Body of pancreas (tissue), 4 donors: ENCODE results near the gene RBL1. TPM values are rescaled to one million over a fixed set of nuclear protein-coding genes. Genes with fewer than 3 reads are reported as not detected.

Experiments
- ATAC-seq: fragments of 150-250 bp; one replicate; pipeline ENCODE4 v1.9.1; 2016
- DNase-seq, 4 donors: peaks; one replicate each; pipeline ENCODE4 v3.0.0-alpha.2; 2019
- H3K27ac ChIP-seq, 4 donors: fragments of 200-600 bp; sonication (generic); 1 replicate in 3 of 4; 2 replicates in 1 of 4; pipeline versions ENCODE4 v1.5.1 to v1.6.1; 2016 to 2019; ENCODE audit warnings: mild to moderate bottlenecking in 1 of 4, mixed read lengths in 1 of 4, moderate library complexity in 1 of 4
- H3K27me3 ChIP-seq, 2 donors: fragments of 200-600 bp; sonication (generic); one replicate each; pipeline ENCODE4 v1.6.0; 2016; ENCODE audit warnings: mild to moderate bottlenecking in 1 of 2
- H3K36me3 ChIP-seq, 2 donors: fragments of 200-600 bp; sonication (generic); replicated peaks in 1 of 2; 2 replicates each; pipeline ENCODE4 v1.5.1; 2016; ENCODE audit warnings: low read depth in 2 of 2; ENCODE audit not compliant: insufficient read depth in 1 of 2
- H3K4me1 ChIP-seq: fragments of 200-600 bp; sonication (generic); one replicate; pipeline ENCODE4 v1.6.0; 2016
- H3K4me3 ChIP-seq, 2 donors: fragments of 200-600 bp; sonication (generic); 1 replicate in 1 of 2; 2 replicates in 1 of 2; pipeline ENCODE4 v1.5.1; 2016 to 2019
- H3K9me3 ChIP-seq, 3 donors: fragments of 200-600 bp; sonication (generic); 1 replicate in 2 of 3; 2 replicates in 1 of 3; pipeline ENCODE4 v1.5.1; 2016
- POLR2A ChIP-seq, 3 donors: fragments of 450-650 bp; IDR thresholded peaks; one replicate each; pipeline ENCODE4 v1.6.1; 2016; ENCODE audit warnings: antibody characterized with exemption in 3 of 3, mild to moderate bottlenecking in 2 of 3
- WGBS, 2 donors: methylation state at CpG; one replicate each; pipeline ENCODE4 v1.1.5; 2017; 5-methylcytosine and 5-hydroxymethylcytosine counted together
- intact Hi-C: fragments of 100-400 bp; cut with DNase I; formaldehyde crosslinking; loops from one replicate; pipeline ENCODE4 v1.15.1; 2023
- total RNA-seq, 2 donors: library from RNA; depleted of rRNA; stranded (reverse); fragments of >200 nt; gene quantifications; one replicate each; pipeline ENCODE4 v1.1.0, GENCODE V29; 2016
- TF ChIP-seq, protein P1 (sequence below), 7 experiments: fragments of 450-650 bp in 4 of 7; fragments of 200-600 bp in 3 of 7; sonication (generic) in 3 of 7; IDR thresholded peaks; one replicate each; pipeline ENCODE4 v1.5.1; 2016 to 2019; ENCODE audit warnings: antibody characterized with exemption in 7 of 7

The RBL1 gene
- total RNA-seq, 2 donors from 2014 or later: 4.4 to 11.9 TPM

DNA sequence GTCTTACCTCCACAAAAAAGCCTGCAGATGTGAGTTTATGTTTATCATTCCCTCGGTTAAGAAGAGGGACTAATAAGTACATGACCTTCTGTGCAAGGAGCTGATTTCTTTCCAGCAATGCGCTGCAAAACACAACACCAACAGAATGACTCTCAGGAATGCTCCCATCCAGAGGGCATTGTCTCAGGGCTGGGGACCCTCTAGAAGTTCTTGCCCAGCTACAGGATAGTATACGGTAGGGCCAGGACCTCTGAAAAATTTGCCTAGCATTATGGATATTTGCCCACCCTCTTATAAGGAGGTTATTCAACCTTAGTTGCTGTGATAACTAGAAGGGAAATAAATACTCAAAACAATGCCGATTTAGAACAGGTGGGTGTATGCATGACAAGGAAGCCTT, 24.7 kb upstream of the RBL1 start:
- ATAC-seq: no peak
- H3K27ac ChIP-seq: no peak overlapping the region
- no peaks in the 10 kb centered on the region for H3K36me3 ChIP-seq
- no peak for DNase-seq
- H3K4me1 ChIP-seq: no peaks in the 10 kb centered on the region
- WGBS, 2 donors: 80 to 86% methylated on average over 4 of the region's 4 CpGs
- no peaks in the 10 kb centered on the region for H3K27me3 ChIP-seq
- H3K4me3 ChIP-seq: no peak overlapping the region
- TF ChIP-seq, protein P1, sequence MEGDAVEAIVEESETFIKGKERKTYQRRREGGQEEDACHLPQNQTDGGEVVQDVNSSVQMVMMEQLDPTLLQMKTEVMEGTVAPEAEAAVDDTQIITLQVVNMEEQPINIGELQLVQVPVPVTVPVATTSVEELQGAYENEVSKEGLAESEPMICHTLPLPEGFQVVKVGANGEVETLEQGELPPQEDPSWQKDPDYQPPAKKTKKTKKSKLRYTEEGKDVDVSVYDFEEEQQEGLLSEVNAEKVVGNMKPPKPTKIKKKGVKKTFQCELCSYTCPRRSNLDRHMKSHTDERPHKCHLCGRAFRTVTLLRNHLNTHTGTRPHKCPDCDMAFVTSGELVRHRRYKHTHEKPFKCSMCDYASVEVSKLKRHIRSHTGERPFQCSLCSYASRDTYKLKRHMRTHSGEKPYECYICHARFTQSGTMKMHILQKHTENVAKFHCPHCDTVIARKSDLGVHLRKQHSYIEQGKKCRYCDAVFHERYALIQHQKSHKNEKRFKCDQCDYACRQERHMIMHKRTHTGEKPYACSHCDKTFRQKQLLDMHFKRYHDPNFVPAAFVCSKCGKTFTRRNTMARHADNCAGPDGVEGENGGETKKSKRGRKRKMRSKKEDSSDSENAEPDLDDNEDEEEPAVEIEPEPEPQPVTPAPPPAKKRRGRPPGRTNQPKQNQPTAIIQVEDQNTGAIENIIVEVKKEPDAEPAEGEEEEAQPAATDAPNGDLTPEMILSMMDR (IDR thresholded peaks at IDR 0.05): no peak
- TF ChIP-seq POLR2A (IDR thresholded peaks at IDR 0.05): no peak
- intact Hi-C loops: no loop called here
- H3K9me3 ChIP-seq: no peaks in the 10 kb centered on the region

DNA sequence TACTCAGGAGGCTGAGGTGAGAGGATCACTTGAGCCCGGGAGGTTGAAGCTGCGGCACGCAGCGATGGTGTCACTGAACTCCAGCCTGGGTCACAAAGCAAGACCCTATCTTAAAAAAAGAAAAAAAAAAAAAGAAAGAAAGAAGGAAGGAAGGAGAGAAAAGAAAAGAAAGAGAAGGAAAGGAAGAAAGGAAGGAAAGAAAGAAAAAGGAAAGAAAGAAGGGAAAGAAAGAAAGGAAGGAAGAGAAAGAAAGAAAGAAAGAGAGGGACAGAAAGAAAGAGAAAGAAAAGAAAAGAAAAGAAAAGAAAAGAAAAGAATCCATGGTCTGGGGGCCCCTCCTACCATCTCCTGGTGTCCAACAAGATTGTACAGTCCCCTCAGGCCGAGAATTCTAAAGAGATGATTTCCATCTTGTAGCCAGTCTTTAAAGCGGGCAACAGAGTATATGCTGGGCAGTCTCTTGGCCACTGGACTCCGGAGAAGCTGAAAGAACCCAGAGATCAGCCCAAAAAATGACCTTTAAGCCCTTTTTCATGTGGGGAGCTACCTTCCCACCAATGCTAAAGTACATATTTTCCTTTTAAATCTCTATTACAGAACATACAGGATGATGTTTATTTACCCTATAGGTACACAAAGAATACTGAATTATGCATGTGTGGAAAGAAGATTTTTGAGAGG, 23.7 kb upstream of the RBL1 start:
- no peak overlapping the region for H3K4me3 ChIP-seq
- no peaks in the 10 kb centered on the region for H3K4me1 ChIP-seq
- intact Hi-C loops: no loop called here
- 88 to 91% methylated on average over 7 of the region's 7 CpGs for WGBS, 2 donors
- TF ChIP-seq, protein P1 (IDR thresholded peaks at IDR 0.05): no peak
- H3K9me3 ChIP-seq: no peaks in the 10 kb centered on the region
- no peaks in the 10 kb centered on the region for H3K27me3 ChIP-seq
- ATAC-seq: no peak
- no peak overlapping the region for H3K27ac ChIP-seq
- no peak for DNase-seq
- H3K36me3 ChIP-seq: no peaks in the 10 kb centered on the region

DNA sequence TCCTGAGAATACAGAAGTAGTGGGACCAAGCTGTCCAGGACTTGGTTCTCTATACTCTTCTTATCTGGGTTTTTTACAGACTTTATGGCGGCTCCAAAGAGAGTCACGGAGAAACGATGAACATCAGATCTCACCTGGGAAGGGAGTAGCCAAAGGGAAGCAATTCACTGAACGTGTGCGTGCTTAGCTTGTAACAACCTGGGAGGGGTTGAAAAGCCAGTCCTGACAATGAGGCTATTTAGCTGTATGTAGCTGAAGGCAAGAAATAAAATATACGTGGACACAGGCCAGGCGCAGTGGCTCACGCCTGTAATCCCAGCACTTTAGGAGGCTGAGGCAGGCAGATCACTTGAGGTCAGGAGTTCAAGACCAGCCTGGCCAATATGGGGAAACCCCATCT, 18.2 kb upstream of the RBL1 start:
- WGBS, 2 donors: 88 to 95% methylated on average over 8 of the region's 8 CpGs
- no peak for ATAC-seq

DNA sequence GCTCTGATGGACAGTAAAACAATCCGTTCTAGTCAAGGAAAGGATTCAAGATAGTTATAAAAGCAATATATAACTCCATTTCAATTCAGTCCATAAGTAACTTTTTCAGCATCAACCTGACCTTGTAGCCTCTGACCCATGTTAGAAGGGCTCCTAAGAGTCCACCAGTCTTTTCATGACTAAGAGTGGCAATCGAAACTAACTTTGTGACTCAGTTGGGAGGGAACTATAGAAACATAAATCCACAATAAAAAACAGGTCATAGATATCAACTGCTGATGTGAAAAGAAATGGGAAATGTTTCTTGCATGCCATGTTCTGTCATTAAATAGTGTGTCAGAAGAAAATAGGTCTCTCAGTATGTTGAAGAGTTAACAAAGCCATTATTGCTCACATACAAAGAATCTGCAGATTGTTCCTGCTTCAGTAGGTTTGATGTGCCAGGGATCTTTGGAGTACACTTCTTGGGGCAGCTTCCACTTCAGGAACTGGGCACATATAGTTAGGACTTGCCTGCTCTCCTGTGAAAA, 16.2 kb upstream of the RBL1 start:
- Histone ChIP-seq H3K4me1 (no peaks in the 10 kb centered on the region), H3K27ac (no peak overlapping the region), H3K36me3 (no peaks in the 10 kb centered on the region), H3K4me3 (no peak overlapping the region), H3K9me3 (no peaks in the 10 kb centered on the region), H3K27me3 (no peaks in the 10 kb centered on the region)
- 71 to 74% methylated on average over 2 of the region's 2 CpGs for WGBS, 2 donors
- no peak for ATAC-seq
- intact Hi-C loops: no loop called here
- TF ChIP-seq, protein P1 (IDR thresholded peaks at IDR 0.05): no peak
- TF ChIP-seq POLR2A (IDR thresholded peaks at IDR 0.05): no peak
- DNase-seq: no peak

More for the DNA sequence above, 18.2 kb upstream of the RBL1 start:
- no peak overlapping the region for H3K27ac ChIP-seq
- H3K4me1 ChIP-seq: no peaks in the 10 kb centered on the region
- intact Hi-C loops: no loop called here
- H3K4me3 ChIP-seq: no peak overlapping the region
- no peaks in the 10 kb centered on the region for H3K36me3 ChIP-seq
- DNase-seq: no peak
- H3K27me3 ChIP-seq: no peaks in the 10 kb centered on the region
- H3K9me3 ChIP-seq: no peaks in the 10 kb centered on the region
- TF ChIP-seq, protein P1 (IDR thresholded peaks at IDR 0.05): no peak
- no peak for TF ChIP-seq POLR2A (IDR thresholded peaks at IDR 0.05)

DNA sequence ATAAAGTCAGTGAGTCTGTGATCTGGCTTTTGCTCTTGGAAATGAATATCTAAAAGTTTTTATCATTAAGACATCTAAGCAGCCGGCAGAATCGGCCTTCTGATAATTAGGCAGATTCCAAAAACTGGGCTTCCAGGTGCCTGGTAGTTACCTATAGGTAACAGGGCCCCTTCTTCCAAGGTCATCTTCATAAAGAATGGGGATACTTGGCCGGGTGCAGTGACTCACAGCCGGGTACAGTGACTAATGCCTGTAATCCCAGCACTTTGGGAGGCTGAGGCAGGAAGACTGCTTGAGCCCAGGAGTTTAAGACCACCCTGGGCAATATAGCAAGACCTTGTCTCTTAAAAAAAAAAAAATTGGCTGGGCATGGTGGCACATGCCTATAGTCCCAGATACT, 12.9 kb upstream of the RBL1 start:
- 79 to 95% methylated on average over 4 of the region's 4 CpGs for WGBS, 2 donors
- intact Hi-C loops: no loop called here
- no peak overlapping the region for H3K27ac ChIP-seq

More for the DNA sequence above, 12.9 kb upstream of the RBL1 start:
- H3K9me3 ChIP-seq: no peaks in the 10 kb centered on the region
- no peaks in the 10 kb centered on the region for H3K36me3 ChIP-seq
- H3K4me3 ChIP-seq: no peak overlapping the region
- no peak for DNase-seq
- no peak for ATAC-seq
- H3K27me3 ChIP-seq: no peaks in the 10 kb centered on the region
- no peaks in the 10 kb centered on the region for H3K4me1 ChIP-seq
- TF ChIP-seq POLR2A (IDR thresholded peaks at IDR 0.05): no peak
- TF ChIP-seq, protein P1 (IDR thresholded peaks at IDR 0.05): no peak
